CD1c-positive myeloid dendritic cell (primary cell): ENCODE data around the gene RFLNA.
"Not testable (repeated sequence)": the region's sequence is repeated elsewhere in the genome, so short reads cannot be mapped to it uniquely, and the experiment has no call there.

Experiments used
- DNase-seq: peaks from one replicate; pipeline ENCODE4 v3.0.0-alpha.2; 2016; ENCODE audit errors: extremely low spot score

The RFLNA gene

GRCh38 chr12:124282287-124282686 is 12.6 kb upstream of the RFLNA start:
- no peak for DNase-seq

- DNase-seq, result no peak
These were observed 11.6 kb upstream of the RFLNA start for GRCh38 chr12:124283326-124283725.

GRCh38 chr12:124284368-124284767 is 10.5 kb upstream of the RFLNA start:
- no peak for DNase-seq

GRCh38 chr12:124286414-124286813 is 8.5 kb upstream of the RFLNA start:
- DNase-seq, result no peak

- DNase-seq, result no peak
These were observed 7.9 kb upstream of the RFLNA start for GRCh38 chr12:124286971-124287370.

- DNase-seq, result peak; percentile 11
These were observed 5.0 kb upstream of the RFLNA start for GRCh38 chr12:124289634-124290600.

GRCh38 chr12:124292385-124292784 is 2.5 kb upstream of the RFLNA start:
- no peak for DNase-seq

- no peak for DNase-seq
These were observed 1.4 kb upstream of the RFLNA start for GRCh38 chr12:124293286-124294003.

GRCh38 chr12:124295431-124296058 is 652 bp downstream of the RFLNA start:
- DNase-seq, result no peak

GRCh38 chr12:124296295-124296915 is 1.5 kb downstream of the RFLNA start:
- no peak for DNase-seq

GRCh38 chr12:124296916-124297351 is 2.0 kb downstream of the RFLNA start:
- DNase-seq, result no peak

GRCh38 chr12:124297389-124297788 is 2.5 kb downstream of the RFLNA start:
- DNase-seq, result no peak

GRCh38 chr12:124297856-124298255 is 3.0 kb downstream of the RFLNA start:
- no peak for DNase-seq

- no peak for DNase-seq
These were observed 4.0 kb downstream of the RFLNA start for GRCh38 chr12:124298685-124299410.

GRCh38 chr12:124299628-124300388 is 4.9 kb downstream of the RFLNA start:
- no peak for DNase-seq

GRCh38 chr12:124300657-124301056 is 5.8 kb downstream of the RFLNA start:
- not testable (repeated sequence) for DNase-seq

GRCh38 chr12:124301084-124301654 is 6.3 kb downstream of the RFLNA start:
- DNase-seq, result no peak

- no peak for DNase-seq
These were observed 7.4 kb downstream of the RFLNA start for GRCh38 chr12:124302241-124302806.

- DNase-seq, result no peak
These were observed 8.1 kb downstream of the RFLNA start for GRCh38 chr12:124302807-124303578.
